22Rv1 (cell line): ENCODE data around the gene ANKRD13A.
"Not testable (repeated sequence)": the region's sequence is repeated elsewhere in the genome, so short reads cannot be mapped to it uniquely, and the experiment has no call there.

Source experiments
- H3K27ac ChIP-seq: fragments of 450-650 bp; 2 replicates; pipeline ENCODE4 v1.5.1; 2017
- CTCF ChIP-seq: fragments of 450-650 bp; IDR thresholded peaks from 2 replicates; pipeline ENCODE4 v1.5.1; 2017; ENCODE audit warnings: mild to moderate bottlenecking
- ZFX ChIP-seq: fragments of 450-650 bp; IDR thresholded peaks from 2 replicates; pipeline ENCODE4 v1.6.1; 2017; ENCODE audit warnings: antibody characterized with exemption, borderline replicate concordance

The ANKRD13A gene

GRCh38 chr12:110068654-110069053, 69.4 kb downstream of the ANKRD13A start:
- H3K27ac ChIP-seq, result no peak overlapping the region
- TF ChIP-seq CTCF (no peak), ZFX (no peak)

GRCh38 chr12:110071504-110071903, 72.3 kb downstream of the ANKRD13A start:
- TF ChIP-seq ZFX (no peak), CTCF (no peak)
- H3K27ac ChIP-seq, result no peak overlapping the region

GRCh38 chr12:110071967-110072366, 72.7 kb downstream of the ANKRD13A start:
- no peak overlapping the region for H3K27ac ChIP-seq
- TF ChIP-seq CTCF, result no peak

GRCh38 chr12:110072636-110073035, 73.4 kb downstream of the ANKRD13A start:
- not testable (repeated sequence) for H3K27ac ChIP-seq

- TF ChIP-seq ZFX (no peak), CTCF (no peak)
- H3K27ac ChIP-seq, result no peak overlapping the region
Measured at GRCh38 chr12:110073049-110073831, 74.0 kb downstream of the ANKRD13A start.

- no peak overlapping the region for H3K27ac ChIP-seq
- TF ChIP-seq ZFX, result no peak
- no peak for TF ChIP-seq CTCF
Measured at GRCh38 chr12:110074089-110074488, 74.9 kb downstream of the ANKRD13A start.

GRCh38 chr12:110075880-110076279, 76.7 kb downstream of the ANKRD13A start:
- no peak overlapping the region for H3K27ac ChIP-seq
- TF ChIP-seq ZFX (no peak), CTCF (no peak)

- no peak overlapping the region for H3K27ac ChIP-seq
Measured at GRCh38 chr12:110077800-110078199, 78.6 kb downstream of the ANKRD13A start.

More at GRCh38 chr12:110077800-110078199, 78.6 kb downstream of the ANKRD13A start:
- TF ChIP-seq ZFX (no peak), CTCF (no peak)
